Activated CD4-positive, alpha-beta memory T cell treated with anti-CD3 and anti-CD28 coated beads, Interleukin-2, amount 10 ng/mL, durations not matched to agents 7 days and 5 days (primary cell): Measurements from ENCODE around the gene RHBDD3. TPM values are rescaled to one million over a fixed set of nuclear protein-coding genes. Genes with fewer than 3 reads are reported as not detected.

Source experiments
- CTCF ChIA-PET: fragments of 350-600 bp; sonication (Branson Sonifier 250); formaldehyde crosslinking; loops from one replicate; lab custom pipeline; 2021; ENCODE audit warnings: antibody characterized with exemption, inconsistent platforms; lab: Charles Lee
- POLR2A ChIA-PET: fragments of 350-600 bp; sonication (Branson Sonifier 250); formaldehyde crosslinking; loops from one replicate; lab custom pipeline; 2021; ENCODE audit warnings: antibody characterized with exemption; lab: Charles Lee
- DNase-seq: peaks from one replicate; pipeline ENCODE4 v3.0.0-alpha.2; 2020
- H3K27ac Mint-ChIP-seq: one replicate; pipeline ENCODE4 v1.8.0; 2021; ENCODE audit warnings: mild to moderate bottlenecking, mixed read lengths
- H3K27me3 Mint-ChIP-seq: one replicate; pipeline ENCODE4 v1.8.0; 2021; ENCODE audit warnings: mixed read lengths
- H3K36me3 Mint-ChIP-seq: one replicate; pipeline ENCODE4 v1.8.0; 2021; ENCODE audit warnings: low read depth, mixed read lengths
- H3K4me1 Mint-ChIP-seq: one replicate; pipeline ENCODE4 v1.8.0; 2021; ENCODE audit warnings: mixed read lengths
- H3K4me3 Mint-ChIP-seq: one replicate; pipeline ENCODE4 v1.8.0; 2021; ENCODE audit warnings: mild to moderate bottlenecking, mixed read lengths
- H3K9me3 Mint-ChIP-seq: one replicate; pipeline ENCODE4 v1.8.0; 2021; ENCODE audit warnings: mixed read lengths
- total RNA-seq, 2 experiments: library from RNA; stranded (reverse); gene quantifications; one replicate each; pipeline ENCODE4 v1.2.3, GENCODE V29; 2021

Gene RHBDD3
- total RNA-seq, 2 experiments from 2014 or later: 27.8 to 28.8 TPM

DNA sequence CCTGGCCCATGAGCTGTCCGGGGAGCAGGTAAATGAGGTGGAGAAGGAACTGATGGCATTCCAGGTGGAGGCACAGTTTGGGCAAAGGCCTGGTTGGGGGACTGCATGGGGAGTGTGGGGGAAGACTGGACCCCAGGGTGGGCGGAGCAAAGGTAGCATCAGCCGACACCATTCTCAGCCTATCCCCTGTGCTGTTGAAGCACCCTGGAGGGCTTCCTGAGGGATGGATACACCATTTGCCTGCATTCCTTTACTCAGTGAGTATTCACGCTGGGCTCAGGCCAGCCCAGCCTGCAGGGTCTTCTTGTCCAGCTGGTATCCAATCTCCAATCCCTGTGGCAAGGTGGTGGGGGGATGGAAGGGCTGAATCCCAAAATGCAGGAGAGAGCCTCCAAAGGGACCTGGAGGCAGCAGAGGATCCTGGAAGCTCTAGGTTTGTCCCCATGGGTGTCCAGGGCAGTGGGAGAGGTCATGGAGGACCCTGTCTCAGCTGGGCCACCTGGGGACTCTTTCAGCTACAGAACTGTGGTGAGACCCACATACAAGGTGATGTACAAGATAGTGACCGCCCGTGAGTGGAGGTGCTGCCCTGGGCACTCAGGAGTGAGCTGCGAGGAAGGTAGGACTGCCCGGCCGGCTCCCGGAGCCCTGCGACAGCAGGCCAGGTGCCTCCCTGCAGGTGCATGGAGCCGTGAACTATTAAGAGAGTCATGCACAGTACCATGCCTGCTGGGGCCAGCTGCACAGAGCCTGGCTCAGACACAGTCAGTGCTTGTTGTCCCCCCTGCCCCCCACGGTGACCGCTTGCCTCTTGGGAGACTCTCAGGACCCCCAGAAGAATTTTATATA, 52.5 kb downstream of the RHBDD3 start:
- Mint-ChIP-seq H3K4me1 (no peaks in the 10 kb centered on the region), H3K4me3 (no peak overlapping the region), H3K9me3 (no peaks in the 10 kb centered on the region), H3K27ac (no peak overlapping the region), H3K36me3 (no peaks in the 10 kb centered on the region), H3K27me3 (peaks cover 5% of the 10 kb centered on the region)
- POLR2A ChIA-PET: no interaction called here
- no peak for DNase-seq
- CTCF ChIA-PET: no interaction called here

DNA sequence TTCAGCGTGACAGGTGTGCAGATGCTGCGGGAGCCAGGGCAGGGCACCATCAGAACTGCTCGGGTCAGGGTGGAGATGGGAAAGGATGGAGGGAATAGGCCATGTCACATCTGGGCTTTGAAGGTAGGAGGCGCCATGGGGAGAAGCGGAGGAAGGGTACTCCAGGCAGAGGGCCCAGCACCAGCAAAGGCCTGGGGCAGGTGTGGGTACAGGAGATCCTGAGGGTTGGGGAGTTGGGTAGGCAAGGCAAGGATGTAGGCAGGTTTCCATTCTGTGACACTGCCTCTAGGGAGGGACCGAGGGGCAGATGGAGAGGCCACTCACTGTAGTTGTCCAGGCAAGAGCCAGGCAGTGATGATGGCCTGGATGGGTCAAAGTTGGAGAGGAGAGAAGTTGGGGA, 53.5 kb downstream of the RHBDD3 start:
- no peaks in the 10 kb centered on the region for H3K36me3 Mint-ChIP-seq
- DNase-seq: no peak
- no peaks in the 10 kb centered on the region for H3K4me1 Mint-ChIP-seq
- H3K9me3 Mint-ChIP-seq: no peaks in the 10 kb centered on the region
- peaks cover 9% of the 10 kb centered on the region for H3K27me3 Mint-ChIP-seq
- no peak overlapping the region for H3K4me3 Mint-ChIP-seq
- H3K27ac Mint-ChIP-seq: no peak overlapping the region
- ChIA-PET POLR2A (no interaction called here), CTCF (interaction anchor here (0.5 kb wide), 1 partner anchor 60 kb away, joined by 3 read pairs; no protein-coding TSS in a partner anchor)

GRCh38 chr22:29213493-29213892, 54.3 kb downstream of the RHBDD3 start:
- H3K27me3 Mint-ChIP-seq: peaks cover 13% of the 10 kb centered on the region
- ChIA-PET CTCF (no interaction called here), POLR2A (no interaction called here)
- no peaks in the 10 kb centered on the region for H3K9me3 Mint-ChIP-seq
- no peak overlapping the region for H3K4me3 Mint-ChIP-seq
- no peak overlapping the region for H3K27ac Mint-ChIP-seq
- H3K36me3 Mint-ChIP-seq: no peaks in the 10 kb centered on the region
- no peaks in the 10 kb centered on the region for H3K4me1 Mint-ChIP-seq
- no peak for DNase-seq

DNA sequence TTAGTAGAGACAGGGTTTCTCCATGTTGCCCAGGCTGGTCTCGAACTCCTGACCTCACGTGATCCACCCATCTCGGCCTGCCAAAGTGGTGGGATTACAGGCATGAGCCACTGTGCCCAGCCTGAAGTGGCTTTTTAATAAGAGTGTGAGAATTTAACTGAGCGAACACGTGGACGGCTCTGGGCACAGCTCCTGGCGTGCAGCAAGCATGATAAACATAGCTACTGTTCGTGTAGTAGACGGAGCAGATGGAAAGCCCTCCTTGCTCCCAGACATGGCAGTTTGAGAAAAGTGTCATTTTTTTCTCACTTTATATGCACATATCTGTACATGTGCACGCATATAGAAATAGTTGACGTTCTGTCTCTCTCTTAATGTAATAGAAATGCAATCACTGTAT, 55.0 kb downstream of the RHBDD3 start:
- peaks cover 18% of the 10 kb centered on the region for H3K27me3 Mint-ChIP-seq
- no peak for DNase-seq
- no peak overlapping the region for H3K27ac Mint-ChIP-seq
- no peaks in the 10 kb centered on the region for H3K9me3 Mint-ChIP-seq
- H3K36me3 Mint-ChIP-seq: no peaks in the 10 kb centered on the region
- H3K4me3 Mint-ChIP-seq: no peak overlapping the region
- CTCF ChIA-PET: interaction anchor here (0.8 kb wide), 1 partner anchor 32 kb away, joined by 3 read pairs; no protein-coding TSS in a partner anchor
- no peaks in the 10 kb centered on the region for H3K4me1 Mint-ChIP-seq
- POLR2A ChIA-PET: no interaction called here

- Mint-ChIP-seq H3K27ac (no peak overlapping the region), H3K4me3 (no peak overlapping the region), H3K9me3 (no peaks in the 10 kb centered on the region), H3K27me3 (peaks cover 31% of the 10 kb centered on the region), H3K36me3 (no peaks in the 10 kb centered on the region), H3K4me1 (peaks cover 1% of the 10 kb centered on the region)
- ChIA-PET CTCF (no interaction called here), POLR2A (no interaction called here)
- no peak for DNase-seq
Observed at GRCh38 chr22:29211466-29211865, 56.3 kb downstream of the RHBDD3 start.

DNA sequence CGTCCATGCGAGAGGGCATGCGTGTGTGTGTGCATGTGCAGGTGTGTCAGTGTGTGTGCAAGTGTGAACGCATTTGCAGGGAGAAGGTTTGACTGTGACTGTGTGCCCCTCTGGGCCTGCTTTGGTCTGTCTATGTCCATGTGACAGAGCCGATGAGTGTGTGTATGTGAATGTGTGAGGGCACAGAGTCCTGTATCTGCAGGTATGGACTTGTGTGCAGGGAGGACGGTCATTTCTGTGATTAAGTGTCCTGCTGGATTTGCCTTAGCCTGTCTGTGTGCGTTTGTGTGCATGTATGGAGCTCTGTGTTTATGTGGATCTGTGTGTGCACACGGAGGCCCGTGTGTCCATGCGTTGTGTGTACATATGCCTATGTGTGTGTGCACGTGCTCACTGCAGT, 56.7 kb downstream of the RHBDD3 start:
- no peaks in the 10 kb centered on the region for H3K36me3 Mint-ChIP-seq
- no peaks in the 10 kb centered on the region for H3K9me3 Mint-ChIP-seq
- H3K27ac Mint-ChIP-seq: no peak overlapping the region
- H3K27me3 Mint-ChIP-seq: peaks cover 34% of the 10 kb centered on the region
- no peak for DNase-seq
- POLR2A ChIA-PET: no interaction called here
- CTCF ChIA-PET: no interaction called here
- no peak overlapping the region for H3K4me3 Mint-ChIP-seq
- H3K4me1 Mint-ChIP-seq: peaks cover 4% of the 10 kb centered on the region

Other genes starting within 250 kb of the RHBDD3 start
- not detected for gene C22orf31, start 206.2 kb downstream of the RHBDD3 start, total RNA-seq
- gene KREMEN1, start 194.9 kb downstream of the RHBDD3 start, total RNA-seq: not detected
- under 1 TPM in 1 of 2 experiments, not detected in 1; 0.18 TPM for gene EMID1, start 62.1 kb downstream of the RHBDD3 start, total RNA-seq
- 100 to 1,000 TPM; 308 to 311 TPM for gene EWSR1, start 287 bp upstream of the RHBDD3 start, total RNA-seq
- gene GAS2L1, start 38.7 kb upstream of the RHBDD3 start, total RNA-seq: 10 to 100 TPM; 22.5 to 23.4 TPM
- under 1 TPM; 0.38 to 0.78 TPM for gene RASL10A, start 47.7 kb upstream of the RHBDD3 start, total RNA-seq
- 10 to 100 TPM; 70.2 to 71.4 TPM for gene AP1B1, start 120.6 kb upstream of the RHBDD3 start, total RNA-seq
- gene RFPL1, start 170.6 kb upstream of the RHBDD3 start, total RNA-seq: not detected
- gene NEFH, start 212.2 kb upstream of the RHBDD3 start, total RNA-seq: 1 to 10 TPM; 2.7 to 2.9 TPM